Upper lobe of right lung (tissue), 1 donor: ENCODE measurements around the gene WDPCP. TPM values are rescaled to one million over a fixed set of nuclear protein-coding genes. Genes with fewer than 3 reads are reported as not detected.

ENCODE experiments used
- ATAC-seq: fragments of 200-7000 bp; cut with Tn5 transposase; one replicate; pipeline ENCODE4 v1.9.1; 2020; ENCODE audit warnings: mild to moderate bottlenecking, moderate library complexity
- DNase-seq: peaks from one replicate; pipeline ENCODE4 v3.0.0-alpha.2; 2020
- H3K27ac ChIP-seq: fragments of 200-600 bp; one replicate; pipeline ENCODE4 v1.8.0; 2022
- H3K27me3 ChIP-seq: fragments of 200-600 bp; one replicate; pipeline ENCODE4 v1.8.0; 2022; ENCODE audit warnings: mild to moderate bottlenecking
- H3K36me3 ChIP-seq: fragments of 200-600 bp; one replicate; pipeline ENCODE4 v1.8.0; 2022
- H3K4me1 ChIP-seq: fragments of 200-600 bp; one replicate; pipeline ENCODE4 v1.8.0; 2022
- H3K4me3 ChIP-seq: fragments of 200-600 bp; one replicate; pipeline ENCODE4 v1.8.0; 2022; ENCODE audit warnings: mild to moderate bottlenecking
- H3K9me3 ChIP-seq: fragments of 200-600 bp; one replicate; pipeline ENCODE4 v1.8.0; 2022
- intact Hi-C: fragments of 100-400 bp; cut with DNase I; formaldehyde crosslinking; loops from one replicate; pipeline ENCODE4 v1.11.0; 2022
- total RNA-seq: library from RNA; stranded (reverse); fragmentation: NEBNext Ultra II Directional; extraction: Animal tissue kit (Norgen Biotek cat#: 25700); gene quantifications from one replicate; pipeline ENCODE4 v1.2.1, GENCODE V29; 2021
- TF ChIP-seq, protein P1 (sequence below): fragments of 200-600 bp; IDR thresholded peaks from one replicate; pipeline ENCODE4 v1.8.0; 2022; ENCODE audit warnings: antibody characterized with exemption
- donor health status: DM: no; HTN: yes; CAD: no; lungs with severe emphysema.

Gene WDPCP
- total RNA-seq, 1 donor from 2014 or later: 8.6 TPM

DNA sequence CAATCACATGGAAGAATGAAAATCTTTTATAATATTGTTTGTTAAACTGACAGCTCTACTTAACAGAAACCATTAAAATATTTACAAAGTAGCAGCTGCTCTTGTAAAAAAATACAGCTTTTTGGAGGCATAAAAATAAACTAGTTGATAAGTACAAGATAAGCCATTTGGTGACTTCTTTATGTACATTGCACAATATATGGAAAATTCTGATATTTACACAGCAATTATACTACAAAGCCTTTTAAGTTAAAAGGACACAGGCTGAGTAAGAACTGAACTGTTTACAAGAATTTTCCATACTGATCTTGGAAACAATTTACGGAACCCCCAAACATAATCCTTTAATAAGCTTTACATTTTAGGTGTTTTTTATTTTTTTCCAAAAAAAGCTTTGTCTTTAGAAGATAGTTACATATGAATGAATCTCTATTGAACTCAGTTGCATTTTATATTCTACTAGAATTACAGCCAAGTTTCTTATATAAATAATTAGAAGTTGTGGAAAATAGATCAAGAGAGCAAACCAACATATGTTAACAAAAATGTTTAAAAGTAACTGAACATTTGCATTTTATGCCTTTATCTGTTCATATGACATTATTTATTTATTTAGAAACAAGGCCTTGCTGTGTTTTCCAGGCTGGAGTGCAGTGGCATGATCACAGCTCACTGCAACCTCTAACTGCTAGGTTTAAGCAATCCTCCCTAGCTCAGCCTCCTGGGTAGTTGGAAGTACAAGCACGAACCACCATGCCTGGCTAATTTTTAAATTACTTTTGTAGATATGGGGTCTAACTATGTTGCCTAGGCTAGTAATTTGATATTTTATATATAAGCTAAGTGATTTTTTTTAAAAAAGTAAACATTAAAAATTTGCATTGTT, 395.1 kb downstream of the WDPCP start:
- TF ChIP-seq, protein P1, sequence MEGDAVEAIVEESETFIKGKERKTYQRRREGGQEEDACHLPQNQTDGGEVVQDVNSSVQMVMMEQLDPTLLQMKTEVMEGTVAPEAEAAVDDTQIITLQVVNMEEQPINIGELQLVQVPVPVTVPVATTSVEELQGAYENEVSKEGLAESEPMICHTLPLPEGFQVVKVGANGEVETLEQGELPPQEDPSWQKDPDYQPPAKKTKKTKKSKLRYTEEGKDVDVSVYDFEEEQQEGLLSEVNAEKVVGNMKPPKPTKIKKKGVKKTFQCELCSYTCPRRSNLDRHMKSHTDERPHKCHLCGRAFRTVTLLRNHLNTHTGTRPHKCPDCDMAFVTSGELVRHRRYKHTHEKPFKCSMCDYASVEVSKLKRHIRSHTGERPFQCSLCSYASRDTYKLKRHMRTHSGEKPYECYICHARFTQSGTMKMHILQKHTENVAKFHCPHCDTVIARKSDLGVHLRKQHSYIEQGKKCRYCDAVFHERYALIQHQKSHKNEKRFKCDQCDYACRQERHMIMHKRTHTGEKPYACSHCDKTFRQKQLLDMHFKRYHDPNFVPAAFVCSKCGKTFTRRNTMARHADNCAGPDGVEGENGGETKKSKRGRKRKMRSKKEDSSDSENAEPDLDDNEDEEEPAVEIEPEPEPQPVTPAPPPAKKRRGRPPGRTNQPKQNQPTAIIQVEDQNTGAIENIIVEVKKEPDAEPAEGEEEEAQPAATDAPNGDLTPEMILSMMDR: no peak
- ATAC-seq: no peak
- DNase-seq: no peak
- intact Hi-C loops: no loop called here
- Histone ChIP-seq H3K4me3 (no peak overlapping the region), H3K9me3 (no peaks in the 10 kb centered on the region), H3K27ac (no peak overlapping the region), H3K27me3 (no peaks in the 10 kb centered on the region), H3K36me3 (no peaks in the 10 kb centered on the region), H3K4me1 (no peaks in the 10 kb centered on the region)

DNA sequence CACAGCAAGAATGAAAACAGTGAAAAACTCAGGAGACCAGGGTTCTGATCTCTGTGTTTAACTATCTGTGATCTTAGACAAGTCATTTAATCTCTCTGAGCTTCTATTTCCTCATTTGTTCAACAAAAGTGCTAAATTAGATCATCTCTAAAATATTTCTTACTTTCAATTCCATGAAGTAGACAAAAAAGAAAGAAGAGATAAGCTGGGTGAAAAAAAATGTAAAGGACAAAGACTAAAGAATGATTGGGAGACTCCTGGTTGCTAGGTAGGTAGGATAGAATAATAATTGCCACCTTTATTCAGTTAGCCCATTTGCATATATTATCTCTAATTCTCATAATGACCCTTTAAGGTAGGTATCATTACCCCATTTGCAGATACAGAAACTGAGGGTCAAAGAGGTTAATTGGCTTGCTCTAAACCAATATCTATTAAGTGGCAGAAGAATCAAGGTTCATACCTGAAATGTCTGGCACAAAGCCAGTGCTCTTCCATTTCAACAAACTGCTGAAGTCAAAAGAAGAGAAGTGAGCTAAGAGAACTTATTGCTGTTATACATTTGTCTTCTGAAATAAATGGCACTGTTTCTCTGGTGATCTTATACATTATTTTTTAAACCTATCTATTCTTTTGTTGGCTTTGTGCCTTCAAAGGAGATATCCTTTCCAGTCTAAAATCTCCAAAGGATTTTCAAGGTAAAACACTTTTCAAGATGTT, 395.9 kb downstream of the WDPCP start:
- no peaks in the 10 kb centered on the region for H3K4me1 ChIP-seq
- ATAC-seq (no peak), DNase-seq (no peak)
- H3K27me3 ChIP-seq: no peaks in the 10 kb centered on the region
- H3K9me3 ChIP-seq: no peaks in the 10 kb centered on the region
- TF ChIP-seq, protein P1: no peak
- no peak overlapping the region for H3K4me3 ChIP-seq
- intact Hi-C loops: no loop called here
- no peaks in the 10 kb centered on the region for H3K36me3 ChIP-seq
- H3K27ac ChIP-seq: no peak overlapping the region

DNA sequence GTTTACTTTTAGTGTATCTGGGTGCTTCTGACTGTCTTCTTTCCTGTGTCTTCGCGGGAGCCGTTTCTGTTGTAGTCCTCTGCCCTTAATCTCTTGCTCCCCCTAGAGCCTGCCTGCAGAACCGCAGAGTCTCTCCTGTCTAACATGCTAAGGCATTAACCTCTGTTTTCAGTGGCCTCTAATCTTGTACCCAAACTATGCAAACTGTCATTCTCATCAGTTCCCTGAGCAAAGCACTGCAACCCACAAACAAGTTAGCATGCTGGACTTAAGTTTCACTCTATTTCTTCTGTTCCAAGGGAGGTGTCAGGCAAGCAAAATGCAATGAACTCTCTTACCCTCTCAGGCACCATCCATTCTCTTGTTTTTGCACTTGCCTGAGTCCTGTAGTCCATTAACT, 399.3 kb downstream of the WDPCP start:
- TF ChIP-seq, protein P1: peak; percentile 36
- no peak for DNase-seq
- Histone ChIP-seq H3K27me3 (no peaks in the 10 kb centered on the region), H3K27ac (no peak overlapping the region), H3K36me3 (no peaks in the 10 kb centered on the region), H3K4me3 (no peak overlapping the region), H3K4me1 (no peaks in the 10 kb centered on the region), H3K9me3 (no peaks in the 10 kb centered on the region)
- intact Hi-C loops: no loop called here
- peak; percentile 68 for ATAC-seq

DNA sequence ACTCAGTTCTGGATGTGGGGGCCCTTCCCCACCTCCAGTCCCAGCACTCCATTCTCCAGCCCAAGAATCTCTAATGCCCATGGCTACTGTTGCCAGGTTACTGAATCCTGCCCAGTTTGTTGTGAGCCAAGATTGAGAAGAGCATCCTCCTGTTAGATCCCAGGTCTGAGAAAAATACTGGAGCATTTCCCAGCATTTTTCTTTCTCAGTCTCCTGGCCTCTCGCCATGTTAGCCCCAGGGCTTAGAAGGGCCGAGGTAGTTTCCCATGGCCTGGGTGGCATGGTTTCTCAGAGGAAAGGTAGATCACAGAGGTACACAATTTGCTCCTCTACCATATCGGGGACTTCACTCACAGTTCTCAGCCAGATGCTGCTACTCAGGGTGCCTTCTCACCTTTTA, 401.9 kb downstream of the WDPCP start:
- H3K9me3 ChIP-seq: no peaks in the 10 kb centered on the region
- ATAC-seq: no peak
- DNase-seq: no peak
- H3K27me3 ChIP-seq: no peaks in the 10 kb centered on the region
- no peaks in the 10 kb centered on the region for H3K4me1 ChIP-seq
- H3K36me3 ChIP-seq: no peaks in the 10 kb centered on the region
- no peak overlapping the region for H3K4me3 ChIP-seq
- intact Hi-C loops: no loop called here
- TF ChIP-seq, protein P1: no peak
- H3K27ac ChIP-seq: no peak overlapping the region

DNA sequence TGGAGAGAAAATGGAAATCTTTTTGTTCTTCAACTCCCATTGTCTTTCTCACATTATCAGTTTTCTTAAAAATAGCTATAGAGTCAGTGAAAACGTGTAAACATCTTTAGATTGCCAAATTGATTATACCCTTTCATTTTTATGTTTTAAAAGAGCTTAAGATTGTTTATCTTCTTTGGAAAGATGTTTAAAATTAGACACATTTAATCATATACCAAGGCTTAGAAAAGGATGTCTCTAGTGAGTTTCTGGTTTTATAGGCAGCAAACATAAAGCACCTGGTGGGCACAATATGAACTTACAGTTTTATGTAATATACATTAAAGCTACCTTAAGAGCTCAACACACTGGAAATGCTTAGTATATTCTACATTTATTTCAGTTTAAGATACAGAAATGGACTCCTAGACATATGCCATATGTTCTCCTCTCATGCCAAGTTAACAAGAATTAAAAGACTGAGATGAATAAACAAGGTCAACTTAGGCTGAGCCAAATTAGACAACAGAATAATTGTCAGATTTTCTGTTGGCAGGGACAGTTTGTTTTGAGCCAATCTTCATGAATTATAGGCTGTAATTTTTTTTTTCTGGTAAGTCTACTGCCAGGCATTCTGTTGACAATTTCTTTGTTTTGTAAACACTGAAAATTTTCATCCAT, 425.0 kb downstream of the WDPCP start:
- TF ChIP-seq, protein P1: no peak
- Histone ChIP-seq H3K4me1 (no peaks in the 10 kb centered on the region), H3K4me3 (no peak overlapping the region), H3K9me3 (peaks cover 11% of the 10 kb centered on the region), H3K27me3 (no peaks in the 10 kb centered on the region), H3K27ac (no peak overlapping the region), H3K36me3 (no peaks in the 10 kb centered on the region)
- DNase-seq (no peak), ATAC-seq (no peak)
- intact Hi-C loops: no loop called here
